HepG2 (cell line): ENCODE measurements around the gene VAV2. TPM values are rescaled to one million over a fixed set of nuclear protein-coding genes. Genes with fewer than 3 reads are reported as not detected.

Experiments used
- BCL6 ChIP-seq: IDR thresholded peaks from 2 replicates; pipeline ENCODE4 v1.6.1; 2016; ENCODE audit warnings: missing genetic modification reagents, missing compliant biosample characterization
- CENPX ChIP-seq: sonication (generic); formaldehyde crosslinking; IDR thresholded peaks from 2 replicates; pipeline ENCODE4 v1.9.0; 2021; ENCODE audit warnings: mild to moderate bottlenecking, missing genetic modification reagents, moderate library complexity
- FOXA3 ChIP-seq: IDR thresholded peaks from 2 replicates; pipeline ENCODE4 v1.6.1; 2016; ENCODE audit warnings: missing genetic modification reagents, missing compliant biosample characterization
- FOXO4 ChIP-seq: sonication (generic); formaldehyde crosslinking; conservative IDR thresholded peaks from 2 replicates; pipeline ENCODE4 v1.8.1; 2023; ENCODE audit warnings: missing genetic modification reagents
- JUNB ChIP-seq: sonication (generic); formaldehyde crosslinking; IDR thresholded peaks from 2 replicates; pipeline ENCODE4 v1.8.0; 2022; ENCODE audit warnings: missing genetic modification reagents, mild to moderate bottlenecking, borderline replicate concordance
- MAZ ChIP-seq, 2 experiments: sonication (generic) in 1 of 2; formaldehyde crosslinking in 1 of 2; IDR thresholded peaks; 2 replicates each; pipeline versions ENCODE4 v1.5.0 to v1.6.1; 2012 to 2020; ENCODE audit warnings: low read depth in 2 of 2, mild to moderate bottlenecking in 2 of 2, borderline replicate concordance in 1 of 2, improper control_type of control experiment in 1 of 2, low read length in 1 of 2, missing genetic modification reagents in 1 of 2, moderate library complexity in 1 of 2
- MBNL3 ChIP-seq: fragments of 250-450 bp; sonication (Bioruptor Pico); conservative IDR thresholded peaks from 2 replicates; pipeline ENCODE4 v1.8.0; 2022; ENCODE audit warnings: mild to moderate bottlenecking, inconsistent platforms
- MTA3 ChIP-seq: sonication (generic); formaldehyde crosslinking; IDR thresholded peaks from 2 replicates; pipeline ENCODE4 v1.4.0; 2020; ENCODE audit warnings: missing genetic modification reagents
- MYPOP ChIP-seq: sonication (generic); formaldehyde crosslinking; IDR thresholded peaks from 2 replicates; pipeline ENCODE4 v1.8.1; 2023; ENCODE audit warnings: mild to moderate bottlenecking, moderate library complexity, missing genetic modification reagents
- NFYB ChIP-seq: sonication (generic); formaldehyde crosslinking; IDR thresholded peaks from 2 replicates; pipeline ENCODE4 v1.4.0; 2020; ENCODE audit warnings: missing genetic modification reagents
- PAX8 ChIP-seq: sonication (generic); formaldehyde crosslinking; IDR thresholded peaks from 2 replicates; pipeline ENCODE4 v1.8.0; 2022; ENCODE audit warnings: mild to moderate bottlenecking, missing genetic modification reagents, borderline replicate concordance
- RXRB ChIP-seq: IDR thresholded peaks from 2 replicates; pipeline ENCODE4 v1.6.1; 2016; ENCODE audit warnings: borderline replicate concordance, missing genetic modification reagents, missing compliant biosample characterization
- TFAP4 ChIP-seq: sonication (generic); IDR thresholded peaks from 2 replicates; pipeline ENCODE4 v1.6.1; 2016; ENCODE audit warnings: low read depth, borderline replicate concordance
- THRA ChIP-seq: sonication (generic); formaldehyde crosslinking; IDR thresholded peaks from 2 replicates; pipeline ENCODE4 v1.4.0; 2020; ENCODE audit warnings: missing genetic modification reagents, borderline replicate concordance
- WIZ ChIP-seq: sonication (generic); formaldehyde crosslinking; IDR thresholded peaks from 2 replicates; pipeline ENCODE4 v1.5.1; 2020; ENCODE audit warnings: mild to moderate bottlenecking, missing genetic modification reagents
- ZBTB33 ChIP-seq: sonication (generic); formaldehyde crosslinking; IDR thresholded peaks from 2 replicates; pipeline ENCODE4 v1.4.0; 2020; ENCODE audit warnings: missing genetic modification reagents
- ZNF12 ChIP-seq: sonication (generic); formaldehyde crosslinking; IDR thresholded peaks from 2 replicates; pipeline ENCODE4 v1.5.0; 2020; ENCODE audit warnings: missing genetic modification reagents
- ZNF562 ChIP-seq: sonication (generic); formaldehyde crosslinking; IDR thresholded peaks from 2 replicates; pipeline ENCODE4 v1.8.0; 2022; ENCODE audit warnings: missing genetic modification reagents, borderline replicate concordance
- ZNF614 ChIP-seq: IDR thresholded peaks from 2 replicates; pipeline ENCODE4 v1.6.1; 2018; ENCODE audit warnings: missing biosample characterization, missing genetic modification reagents, inconsistent platforms, borderline replicate concordance
- ZNF768 ChIP-seq: sonication (generic); formaldehyde crosslinking; IDR thresholded peaks from 2 replicates; pipeline ENCODE4 v1.4.0; 2020; ENCODE audit warnings: missing genetic modification reagents
- polyA plus RNA-seq, 8 experiments: library from polyadenylated mRNA; depleted of rRNA in 3 of 8; stranded (reverse) in 7 of 8; unstranded in 1 of 8; fragments of >200 nt; fragmentation: Illumina TruSeq in 4 of 8; extraction: Trizol in 4 of 8; gene quantifications; 2 replicates each; pipeline versions ENCODE4 v1.2.1 to v1.2.3, GENCODE V29; 2011 to 2016; ENCODE audit warnings: low read depth in 4 of 8, missing spikeins in 1 of 8, mixed read lengths in 1 of 8; ENCODE audit not compliant: insufficient read depth in 1 of 8
- total RNA-seq, 5 experiments: library from RNA; depleted of rRNA; stranded (reverse); fragments of >200 nt; fragmentation: Illumina TruSeq; extraction: Trizol; gene quantifications; 2 replicates each; pipeline ENCODE4 v1.2.3, GENCODE V29; 2016; ENCODE audit warnings: low read depth in 1 of 5

Gene VAV2
- total and polyA plus RNA-seq, 2 of the 13 experiments (the other 11 are each of a cell fraction or from before 2014, with no cell fraction given), result 22.5 to 22.9 TPM

- TF ChIP-seq THRA (CRISPR knock-in tag) (peak; percentile 80), MYPOP (CRISPR knock-in tag) (0 out of 2 replicates have a peak, but pooled peaks have one; percentile 35), FOXO4 (CRISPR knock-in tag) (no peak), MTA3 (CRISPR knock-in tag) (no peak), NFYB (0 out of 2 replicates have a peak, but pooled peaks have one; percentile 18), ZNF562 (CRISPR knock-in tag) (no peak), TFAP4 (peak; percentile 88), FOXA3 (CRISPR knock-in tag) (peak; percentile 81), ZNF768 (CRISPR knock-in tag) (peak; percentile 63; the same call in 1 of the 2 replicates), MBNL3 (CRISPR knock-in tag) (no peak), ZNF12 (CRISPR knock-in tag) (0 out of 2 replicates have a peak, but pooled peaks have one; percentile 11), PAX8 (CRISPR knock-in tag) (no peak; the same call in 1 of the 2 replicates), WIZ (CRISPR knock-in tag) (peak; percentile 74; the same call in 1 of the 2 replicates), RXRB (peak; percentile 87), MAZ (IDR thresholded peaks at IDR 0.05; ENCODE audit: borderline replicate concordance, low read depth, low read length) (no peak), MAZ (CRISPR knock-in tag; IDR thresholded peaks at IDR 0.05; ENCODE audit: low read depth) (peak; percentile 21; the same call in 1 of the 2 replicates), CENPX (no peak), ZBTB33 (no peak), ZNF614 (0 out of 2 replicates have a peak, but pooled peaks have one; percentile 10), JUNB (CRISPR knock-in tag) (no peak), BCL6 (CRISPR knock-in tag) (no peak)
These were observed 12.7 kb downstream of the VAV2 start (continued) for GRCh38 chr9:133979273-133979920.
